Measurements from ENCODE around the gene UBAC2.

UBAC2 gene

GRCh38 chr13:99332456-99332855 is 131.8 kb downstream of the UBAC2 start:
- DNase-seq (ENCODE audit: low spot score): no peak
- H3K4me3 ChIP-seq: no peak overlapping the region
- TF ChIP-seq CTCF (IDR thresholded peaks at IDR 0.05): no peak
- H3K27ac ChIP-seq: no peak overlapping the region

- no peak for DNase-seq (ENCODE audit: low spot score)
- no peak overlapping the region for H3K27ac ChIP-seq
- H3K4me3 ChIP-seq: no peak overlapping the region
- no peak for TF ChIP-seq CTCF (IDR thresholded peaks at IDR 0.05)
These were observed 133.6 kb downstream of the UBAC2 start for GRCh38 chr13:99334221-99334620.

DNA sequence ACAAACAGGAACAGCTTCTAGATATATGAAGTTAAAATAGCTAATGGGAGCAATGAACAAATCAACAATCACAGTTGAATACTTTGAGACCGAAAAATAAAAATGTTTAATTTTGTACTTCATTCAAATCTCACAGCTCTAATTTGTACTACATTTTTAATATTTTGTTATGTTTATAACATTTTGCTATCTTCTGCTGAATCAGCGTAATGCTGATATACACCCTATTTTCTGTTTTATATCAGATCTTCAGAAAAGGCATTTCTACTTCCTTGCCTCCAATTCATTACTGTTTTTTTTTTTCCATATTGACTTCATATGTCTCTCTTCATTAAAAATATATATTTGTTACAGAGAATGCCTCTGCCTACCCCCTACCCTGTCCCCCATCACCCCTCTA is 134.4 kb downstream of the UBAC2 start:
- no peak for DNase-seq (ENCODE audit: low spot score)
- no peak for TF ChIP-seq CTCF (IDR thresholded peaks at IDR 0.05)
- H3K4me3 ChIP-seq: no peak overlapping the region
- H3K27ac ChIP-seq: no peak overlapping the region

DNA sequence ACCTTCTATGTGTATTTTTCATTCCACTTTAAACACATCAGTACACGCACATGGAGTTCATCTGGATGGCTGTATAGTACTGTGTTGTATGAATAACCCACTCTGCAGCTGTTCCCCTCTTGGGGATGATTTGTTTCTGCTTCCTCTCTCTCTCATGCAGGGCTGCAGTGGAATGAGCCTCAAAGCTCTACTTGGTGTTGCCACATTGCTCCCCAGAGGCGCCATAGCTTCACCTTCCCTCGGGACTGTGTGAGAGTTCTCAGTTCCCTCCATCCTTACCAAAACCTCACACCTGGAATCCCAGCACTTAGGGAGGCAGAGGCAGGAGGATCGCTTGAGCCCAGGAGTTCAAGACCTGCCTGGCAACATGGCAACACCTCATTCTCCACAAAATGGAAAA is 134.9 kb downstream of the UBAC2 start:
- DNase-seq (ENCODE audit: low spot score): no peak
- no peak overlapping the region for H3K4me3 ChIP-seq
- H3K27ac ChIP-seq: no peak overlapping the region
- no peak for TF ChIP-seq CTCF (IDR thresholded peaks at IDR 0.05)

DNA sequence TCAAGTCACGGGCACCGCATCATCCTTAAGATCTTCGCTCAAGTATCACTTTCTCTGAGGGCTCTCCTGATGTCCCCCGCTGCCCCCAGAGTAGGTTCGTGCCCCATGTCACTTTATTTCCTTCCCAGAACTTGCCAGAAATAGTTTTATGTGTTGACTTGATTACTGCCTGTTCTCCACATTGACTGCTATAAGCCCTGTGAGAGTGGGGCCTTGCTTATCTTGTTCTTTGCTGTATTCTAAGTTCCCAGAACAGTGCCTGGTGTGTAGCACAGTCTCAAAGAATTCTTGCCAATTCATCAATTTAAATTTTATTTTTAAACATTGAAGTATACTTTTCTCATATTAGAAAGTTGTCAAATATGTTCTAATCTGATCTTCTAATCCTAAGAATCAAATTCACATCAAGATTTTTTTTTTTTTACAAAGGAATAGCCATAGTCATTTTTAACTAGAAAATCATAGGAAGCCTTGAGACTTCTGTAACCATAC is 138.6 kb downstream of the UBAC2 start:
- no peak for TF ChIP-seq CTCF (IDR thresholded peaks at IDR 0.05)
- Histone ChIP-seq H3K27ac (no peak overlapping the region), H3K4me3 (no peak overlapping the region)
- DNase-seq (ENCODE audit: low spot score): no peak

DNA sequence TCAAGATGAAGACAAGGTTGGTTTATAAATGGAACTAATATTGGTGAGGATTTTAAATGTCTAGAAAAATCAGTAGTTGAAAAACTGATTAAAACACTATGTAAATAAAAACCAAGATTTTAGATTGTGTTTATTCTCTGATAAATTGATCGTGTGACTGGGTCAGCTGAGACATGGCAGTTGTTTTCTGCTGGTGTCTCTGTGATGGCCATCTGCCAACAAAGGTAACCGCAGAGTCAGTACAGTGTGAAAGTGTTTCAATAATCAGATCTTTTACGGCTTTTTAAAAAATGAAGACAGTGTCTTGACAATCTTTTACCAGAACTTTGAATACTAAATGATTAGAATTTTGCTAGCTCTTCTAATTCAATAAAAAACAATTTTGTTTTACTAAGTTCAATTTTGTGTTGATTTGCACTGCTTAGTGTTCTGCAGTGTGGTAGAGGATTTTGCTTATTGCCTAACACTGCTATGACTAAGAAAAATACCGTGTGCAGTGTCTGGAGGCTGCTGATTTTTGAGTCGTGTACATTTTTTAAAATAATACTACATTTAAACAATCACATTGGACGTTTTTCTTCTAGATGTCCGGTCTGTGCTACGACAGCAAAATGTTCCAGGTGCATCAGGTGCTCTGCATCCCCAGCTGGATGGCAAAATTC is 139.2 kb downstream of the UBAC2 start:
- no peak overlapping the region for H3K4me3 ChIP-seq
- no peak overlapping the region for H3K27ac ChIP-seq
- no peak for TF ChIP-seq CTCF (IDR thresholded peaks at IDR 0.05)
- no peak for DNase-seq (ENCODE audit: low spot score)

DNA sequence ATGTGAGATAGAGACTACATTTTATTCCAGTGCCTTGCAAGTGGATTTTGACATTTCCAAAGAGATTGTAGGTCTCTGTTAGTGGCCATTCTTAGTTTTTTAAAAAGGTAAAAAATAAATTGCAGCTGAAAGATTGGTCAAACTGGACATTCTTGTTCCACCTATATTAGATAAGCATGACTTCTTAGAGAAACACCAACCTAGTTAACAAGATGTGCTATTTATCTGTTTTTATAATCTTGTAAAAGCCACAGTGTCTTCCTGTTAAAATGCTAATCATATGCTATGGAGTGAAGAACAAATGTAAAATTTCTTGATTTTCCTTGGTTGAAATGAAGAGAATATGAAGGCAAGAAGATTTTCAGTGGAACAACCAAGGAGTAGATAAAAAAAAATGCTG is 140.0 kb downstream of the UBAC2 start:
- no peak overlapping the region for H3K4me3 ChIP-seq
- no peak for TF ChIP-seq CTCF (IDR thresholded peaks at IDR 0.05)
- DNase-seq (ENCODE audit: low spot score): no peak
- no peak overlapping the region for H3K27ac ChIP-seq

Measured in coronary artery (tissue), 2 donors.